Measurements from ENCODE around the gene IFRD1.
"Not testable (repeated sequence)": the region's sequence is repeated elsewhere in the genome, so short reads cannot be mapped to it uniquely, and the experiment has no call there.

The IFRD1 gene

DNA sequence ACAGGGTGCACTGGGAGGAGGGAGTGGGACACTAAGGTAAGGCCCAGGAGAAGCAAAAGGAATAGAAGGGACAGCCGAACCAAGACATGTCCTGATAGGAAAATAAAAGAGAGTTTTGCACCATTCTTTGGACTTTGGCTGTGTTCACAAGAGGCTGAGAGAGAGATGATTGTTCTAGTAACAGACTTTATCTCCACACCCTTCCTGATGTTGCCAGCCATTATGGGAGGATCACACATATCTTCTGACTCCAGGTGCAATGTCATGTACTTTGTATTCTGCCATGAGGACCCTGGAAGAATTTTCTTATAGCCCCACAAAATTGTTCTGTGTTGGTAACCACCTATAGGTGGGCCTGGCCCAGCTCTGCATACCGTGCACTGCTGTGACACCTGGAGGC is 41.9 kb downstream of the IFRD1 start:
- no peak for DNase-seq

DNA sequence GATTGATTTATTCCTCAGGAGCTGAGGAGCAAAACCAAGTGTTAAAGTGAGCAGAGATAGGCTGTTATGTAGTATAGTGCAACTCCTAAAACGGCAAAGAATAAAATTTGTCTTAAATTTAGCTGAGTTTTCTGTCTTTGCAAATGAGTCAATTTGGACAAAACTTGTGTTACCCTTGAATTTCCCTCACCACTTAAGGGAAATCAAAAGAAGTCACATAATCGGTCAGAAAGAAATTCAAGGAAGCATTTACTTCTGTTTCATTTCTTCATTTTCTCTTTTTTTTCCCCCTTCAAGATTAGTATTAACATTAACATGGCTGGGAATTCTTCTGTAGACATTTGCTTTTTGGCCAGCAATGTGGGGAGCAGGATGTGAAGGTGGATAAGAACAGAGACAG is 44.4 kb downstream of the IFRD1 start:
- no peak for DNase-seq

DNA sequence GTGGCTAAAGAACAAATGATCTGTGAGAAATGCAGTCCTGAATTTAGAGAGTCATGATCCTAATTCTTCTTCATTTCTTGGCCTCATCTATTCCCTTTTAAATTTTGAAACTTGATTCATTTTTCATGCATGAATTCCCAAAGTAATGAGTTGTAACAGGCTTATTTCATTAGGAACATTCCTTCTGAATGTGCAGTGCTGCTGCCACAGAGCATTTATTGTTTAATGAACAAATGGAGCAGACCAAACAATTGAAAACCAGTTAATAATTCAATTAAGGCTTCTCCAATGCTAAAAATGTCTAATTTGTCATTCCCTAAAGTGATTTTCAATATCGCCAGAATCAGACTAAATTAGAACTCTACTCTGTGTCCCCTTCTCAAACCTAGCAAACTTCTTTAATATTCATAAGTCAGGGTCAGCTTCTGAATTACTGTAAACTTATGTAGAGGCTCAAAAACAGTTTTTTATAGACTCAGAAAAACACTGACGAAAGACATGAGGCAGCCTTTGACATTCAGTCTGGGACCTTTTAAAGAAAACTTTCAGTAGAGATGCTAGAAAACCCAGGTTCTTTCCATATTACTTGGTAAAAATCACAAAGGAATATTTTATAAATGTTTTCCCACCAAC is 45.0 kb downstream of the IFRD1 start:
- DNase-seq = no peak

DNA sequence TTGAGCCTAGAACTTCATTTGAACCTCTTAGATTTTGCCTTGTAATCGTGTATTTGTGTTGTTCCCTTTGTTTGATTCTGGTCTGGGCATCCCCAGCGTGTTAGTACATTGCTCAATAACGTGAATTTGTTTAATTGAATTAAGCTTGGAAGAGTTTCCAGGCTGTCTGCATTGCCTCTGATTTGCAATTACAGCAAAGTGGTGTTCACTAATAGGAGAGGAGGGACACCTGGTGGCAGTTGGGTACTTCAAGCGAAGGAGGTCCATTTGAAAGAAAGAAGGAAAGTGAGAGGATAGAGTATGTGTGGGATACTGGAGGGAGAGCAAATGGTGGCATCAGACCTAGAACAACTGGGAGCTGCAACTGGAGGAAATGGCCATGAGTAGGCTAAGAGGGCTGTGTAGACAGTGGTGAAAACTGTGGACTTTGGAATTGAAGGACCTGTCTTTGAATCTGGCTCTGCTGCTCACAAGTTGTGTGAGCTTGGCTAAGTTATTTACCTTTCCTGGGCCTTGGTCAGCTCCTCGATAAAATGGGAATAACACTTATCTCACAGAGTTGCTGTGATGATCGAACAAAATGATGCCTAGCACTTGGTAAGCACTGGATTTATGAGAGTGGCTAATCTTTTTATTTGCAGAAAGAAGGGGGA is 45.7 kb downstream of the IFRD1 start:
- peak; percentile 38 to 65 for DNase-seq

DNA sequence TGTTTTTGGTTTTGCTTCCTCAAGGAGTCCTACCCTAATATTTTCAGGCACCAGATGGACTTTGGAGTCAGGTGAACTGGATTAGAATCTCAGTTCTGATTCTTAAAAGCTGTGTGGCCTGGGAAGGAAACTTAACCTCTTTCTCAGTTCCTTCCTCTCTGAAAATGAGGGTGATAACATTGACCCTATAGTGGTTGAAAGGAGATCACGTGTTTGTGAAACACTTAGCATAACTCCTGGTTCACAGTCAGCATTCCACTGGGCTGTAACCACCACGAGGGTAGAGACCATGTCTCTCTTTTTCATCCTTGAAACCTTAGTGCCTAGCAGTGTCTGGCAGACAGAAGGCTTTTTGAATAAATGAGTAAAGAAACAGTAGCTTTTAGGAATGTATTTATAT is 47.2 kb downstream of the IFRD1 start:
- no peak for DNase-seq

DNA sequence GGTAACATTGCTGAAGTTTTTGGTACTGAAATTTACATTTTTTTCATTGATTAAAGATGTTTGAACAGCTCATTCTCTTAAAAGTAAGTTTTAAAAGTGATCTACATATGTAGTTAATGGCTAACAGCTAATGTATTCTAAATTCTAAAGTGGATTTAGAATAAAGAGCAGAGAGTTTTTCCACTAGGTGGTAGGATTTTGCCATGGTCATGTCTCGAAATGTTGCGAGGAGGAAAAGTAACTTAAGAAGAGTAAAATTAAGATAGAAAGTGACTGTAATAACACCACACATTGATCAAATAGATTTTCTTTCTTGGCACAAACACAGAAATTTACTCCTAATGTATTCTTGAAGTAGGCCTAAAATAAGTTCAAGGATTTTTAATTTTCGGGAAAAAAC is 50.4 kb downstream of the IFRD1 start:
- DNase-seq = no peak

DNA sequence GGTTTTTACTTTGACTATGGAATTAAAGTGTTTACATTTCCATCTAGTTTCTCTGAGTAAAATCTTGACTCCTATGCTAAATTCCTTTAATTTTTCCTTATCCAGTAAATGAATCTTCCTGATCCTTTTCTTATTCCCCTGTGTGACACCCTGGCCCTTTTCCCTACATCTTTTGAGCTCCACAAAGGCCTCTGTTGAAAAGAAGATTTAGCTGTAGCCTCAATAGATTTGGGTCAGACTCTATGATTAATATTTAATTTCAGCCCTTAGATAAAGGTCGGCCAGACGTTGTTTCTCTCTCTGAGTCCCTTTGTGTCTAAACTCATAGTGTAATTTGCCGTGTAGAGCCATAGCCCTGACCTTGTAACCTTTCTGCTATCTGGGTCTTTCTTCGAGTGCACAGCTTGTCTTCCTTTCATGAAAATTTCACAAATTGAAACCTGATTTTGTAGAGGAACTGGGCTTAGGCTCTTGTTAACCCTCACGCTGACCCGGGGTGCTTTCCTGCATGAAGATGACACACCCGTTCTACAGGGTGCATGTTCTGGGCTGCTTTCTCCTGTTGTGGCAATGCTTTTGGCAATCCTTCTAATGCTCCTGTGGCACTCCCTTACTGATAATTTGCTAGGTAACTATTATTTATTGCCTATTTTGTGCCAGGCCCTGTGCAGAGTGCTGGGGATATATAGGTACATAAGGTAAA is 51.7 kb downstream of the IFRD1 start:
- DNase-seq = no peak

DNA sequence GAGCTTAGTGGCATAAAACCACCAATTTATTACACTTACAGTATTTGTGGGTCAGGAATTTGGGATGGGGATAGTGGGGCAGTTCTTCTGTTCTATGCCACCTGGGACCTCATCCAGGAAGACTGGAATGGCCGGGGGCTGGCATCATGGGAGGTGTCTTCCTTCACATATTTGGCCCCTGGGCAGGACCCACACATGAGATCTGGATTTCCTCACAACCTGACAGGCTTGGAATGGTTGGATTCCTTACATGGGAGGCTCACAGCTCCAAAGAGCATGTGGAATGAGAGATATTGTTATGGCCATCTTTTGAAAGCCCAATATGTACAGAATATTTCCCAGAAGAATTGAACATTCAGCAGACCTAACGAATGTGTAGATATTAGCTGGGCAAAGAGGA is 52.4 kb downstream of the IFRD1 start:
- no peak for DNase-seq

DNA sequence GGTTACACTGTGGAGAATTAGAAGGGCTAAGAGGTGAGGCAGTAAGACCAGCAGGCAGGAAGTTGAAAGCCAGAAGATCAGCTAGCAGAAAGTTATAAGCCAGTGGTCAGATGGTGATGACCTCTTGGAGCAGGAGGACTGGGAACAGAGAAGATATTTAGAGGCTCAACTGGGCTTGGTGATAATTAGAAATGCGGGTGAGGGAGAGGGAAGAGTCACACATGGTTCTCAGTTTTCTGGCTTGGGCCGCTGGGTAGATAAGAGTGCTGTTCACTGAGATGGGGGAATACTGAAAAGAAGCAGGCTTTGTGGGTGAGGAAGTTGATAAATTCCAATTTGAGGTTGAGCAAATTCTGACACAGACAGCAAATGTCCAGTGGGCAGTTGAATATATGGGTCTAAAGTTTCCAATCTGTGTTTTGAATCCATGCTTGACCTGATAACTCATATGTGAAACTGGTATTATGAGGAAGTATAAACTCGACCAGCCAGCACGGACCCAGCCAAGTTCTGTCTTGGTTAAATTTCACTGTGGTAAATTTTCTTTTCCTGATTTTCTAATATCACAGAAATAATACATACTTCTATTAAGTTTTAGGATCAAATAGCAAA is 53.2 kb downstream of the IFRD1 start:
- DNase-seq = no peak

DNA sequence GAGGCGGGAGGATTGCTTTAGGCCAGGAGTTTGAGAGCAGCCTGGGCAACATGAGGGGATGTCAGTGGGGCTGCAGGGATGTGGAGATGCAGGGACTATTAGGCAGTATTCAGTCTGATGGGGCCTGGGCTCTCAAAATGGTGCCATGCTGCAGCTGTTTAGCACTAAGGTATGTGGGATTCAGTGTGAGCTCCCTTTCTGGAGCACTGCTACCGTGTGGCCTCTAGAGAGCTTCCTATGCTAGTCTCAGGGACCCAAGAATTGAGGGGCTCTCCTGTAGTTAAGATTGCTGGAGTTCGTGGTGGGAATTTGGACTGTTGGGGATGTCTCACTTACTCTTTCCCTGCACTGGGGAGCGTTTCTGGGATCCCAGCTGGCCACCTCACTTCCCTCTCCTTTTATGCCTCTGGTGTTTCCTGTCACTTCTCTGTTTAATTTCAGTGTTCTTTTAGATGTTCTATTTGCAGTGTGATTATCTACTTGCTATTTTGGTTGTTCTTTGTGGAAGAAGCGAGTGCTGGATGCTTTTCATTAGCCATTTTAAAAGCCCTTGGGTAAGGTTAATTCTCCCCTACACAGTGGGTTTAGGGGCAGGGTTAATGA is 53.9 kb downstream of the IFRD1 start:
- no peak for DNase-seq

DNA sequence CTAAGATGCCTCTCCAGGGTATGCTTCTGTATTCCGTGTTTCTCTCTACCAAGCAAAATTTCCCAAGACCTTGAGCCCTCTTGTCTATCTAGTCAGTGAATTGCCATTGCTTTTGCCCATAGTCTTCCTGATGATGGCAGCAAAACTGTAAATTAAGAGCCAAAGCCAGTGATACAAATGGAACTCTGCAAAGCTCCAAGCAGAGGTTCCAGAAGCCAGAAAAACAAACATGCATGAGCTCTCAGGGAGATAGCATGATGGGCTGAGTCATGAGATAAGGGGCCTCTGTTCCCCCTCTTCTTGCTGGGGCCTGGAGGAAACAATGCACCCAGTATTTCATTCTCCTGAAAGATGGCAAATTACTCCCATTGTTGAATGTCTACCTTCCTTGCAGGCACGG is 55.2 kb downstream of the IFRD1 start:
- DNase-seq = no peak

DNA sequence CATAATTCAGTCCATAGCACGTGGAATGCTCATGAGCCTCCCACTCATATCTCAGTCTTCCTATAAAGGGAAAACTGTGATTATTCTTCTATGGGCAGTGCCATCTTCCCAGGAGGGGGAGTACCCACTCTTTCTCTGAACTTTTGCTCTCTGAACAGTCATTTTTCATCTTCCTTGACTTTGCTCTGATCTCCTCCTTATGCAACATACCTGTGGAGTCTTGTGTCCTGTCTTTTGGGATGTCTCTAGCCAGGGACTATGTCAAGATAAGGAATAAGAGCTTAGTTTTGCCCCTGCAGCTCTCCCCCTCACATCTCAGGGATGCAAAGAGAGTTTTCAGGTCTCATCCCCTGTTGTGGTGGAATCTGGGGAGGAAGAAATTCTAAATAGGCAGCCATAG is 58.1 kb downstream of the IFRD1 start:
- DNase-seq = no peak

DNA sequence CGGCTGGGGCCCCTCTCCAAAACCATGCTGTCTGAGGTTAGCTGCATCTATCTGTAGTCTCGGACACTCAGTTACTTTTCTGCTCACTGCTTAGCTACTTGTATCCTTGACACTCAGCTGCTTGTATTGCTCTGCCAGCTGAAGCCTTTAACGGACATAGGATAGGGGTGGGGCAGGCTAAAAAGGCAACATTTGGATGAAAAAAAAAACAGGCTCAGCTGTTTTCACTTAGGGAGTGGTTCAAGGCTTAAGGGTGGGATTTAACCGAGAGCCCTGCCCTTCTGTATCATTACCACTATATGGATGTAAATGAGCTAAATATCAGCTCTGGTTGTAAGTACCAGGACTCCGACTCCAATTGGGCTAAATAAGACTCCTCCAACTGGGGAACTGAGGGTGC is 59.1 kb downstream of the IFRD1 start:
- no peak for DNase-seq

DNA sequence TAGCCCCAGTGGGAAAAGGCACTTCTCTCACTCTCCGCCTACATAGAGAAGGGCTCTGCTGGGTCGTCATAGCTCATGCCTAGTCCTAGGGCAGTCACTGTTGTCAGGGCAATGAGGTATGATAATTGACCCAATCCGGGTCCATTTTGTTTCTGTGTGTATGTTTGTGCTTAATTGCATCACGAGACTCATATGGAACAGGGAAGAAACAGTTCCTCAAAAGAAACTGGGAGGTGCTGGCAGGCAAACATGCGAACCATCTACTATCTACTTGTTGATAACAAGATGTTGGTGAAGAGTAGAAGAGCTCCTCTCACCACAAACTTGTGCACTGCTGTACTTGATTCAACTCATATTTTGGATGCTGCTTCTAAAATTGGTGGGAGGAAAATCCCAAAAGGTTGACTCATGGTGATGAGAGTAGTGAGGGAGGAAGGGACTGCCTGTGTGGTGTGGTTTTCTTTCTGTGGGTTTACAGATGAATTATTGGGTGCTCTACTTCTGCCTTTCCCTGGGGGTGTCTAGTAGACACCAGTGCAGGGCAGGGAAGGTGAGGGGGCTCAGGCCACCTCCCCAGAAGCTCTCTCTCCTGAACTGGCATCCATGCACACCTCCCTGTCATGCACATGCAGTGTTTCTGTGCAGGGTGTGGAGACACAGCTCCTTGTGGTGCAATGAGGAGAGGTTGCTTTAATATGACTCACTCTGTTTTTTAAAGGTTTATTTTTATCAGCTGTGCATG is 59.9 kb downstream of the IFRD1 start:
- DNase-seq = no peak

DNA sequence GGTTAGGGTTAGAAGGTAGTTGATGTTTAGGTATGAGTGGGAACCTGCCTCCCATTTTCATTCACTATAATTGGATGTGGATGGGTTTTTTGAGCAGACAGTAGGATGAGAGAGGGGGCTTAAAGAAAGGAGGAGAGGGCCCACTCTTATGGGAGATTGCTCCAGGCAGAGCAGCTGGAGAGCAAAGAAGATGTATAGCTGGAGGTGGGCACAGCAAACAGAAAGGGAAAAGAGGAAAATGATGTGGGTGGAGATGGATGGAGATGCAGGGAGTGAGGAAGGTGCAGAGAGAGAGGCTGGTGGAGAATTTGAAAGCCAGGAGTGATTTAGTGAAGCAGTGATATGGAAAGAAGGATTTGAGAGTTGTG is 60.5 kb downstream of the IFRD1 start:
- DNase-seq = no peak

DNA sequence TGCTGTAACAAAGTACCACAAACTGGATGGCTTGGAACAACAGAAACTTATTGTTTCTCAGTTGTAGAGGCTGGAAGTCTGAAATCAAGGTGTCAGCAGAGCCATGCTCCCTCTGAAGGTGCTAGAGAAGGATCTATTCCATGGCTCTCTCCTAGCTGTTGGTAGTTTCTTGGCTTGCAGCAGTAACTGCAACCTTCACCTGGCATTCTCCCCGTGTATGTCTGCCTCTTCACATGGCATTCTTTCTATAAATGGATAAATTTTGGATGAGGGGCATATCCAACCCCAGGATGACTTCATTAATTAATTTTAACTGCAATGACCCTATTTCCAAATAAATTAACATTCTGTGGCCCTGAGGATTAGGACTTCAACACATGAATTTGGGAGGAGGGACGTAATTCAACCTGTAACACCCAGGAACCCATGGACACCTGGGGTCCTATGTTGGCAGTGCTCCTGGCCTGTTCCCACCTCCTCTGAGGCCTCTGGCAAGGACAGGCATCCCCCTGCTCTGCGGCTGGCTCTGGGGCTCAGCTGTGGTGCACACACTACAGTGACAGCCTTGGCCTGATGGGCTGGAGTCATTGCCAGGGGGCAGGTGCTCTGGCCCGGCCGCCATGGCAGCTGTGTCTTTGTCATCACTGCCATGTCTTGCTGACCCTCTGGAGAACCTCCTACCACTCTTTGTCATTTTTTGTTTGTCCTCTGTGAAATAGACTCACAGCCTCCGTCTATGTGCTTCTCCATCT is 61.4 kb downstream of the IFRD1 start:
- DNase-seq = no peak

DNA sequence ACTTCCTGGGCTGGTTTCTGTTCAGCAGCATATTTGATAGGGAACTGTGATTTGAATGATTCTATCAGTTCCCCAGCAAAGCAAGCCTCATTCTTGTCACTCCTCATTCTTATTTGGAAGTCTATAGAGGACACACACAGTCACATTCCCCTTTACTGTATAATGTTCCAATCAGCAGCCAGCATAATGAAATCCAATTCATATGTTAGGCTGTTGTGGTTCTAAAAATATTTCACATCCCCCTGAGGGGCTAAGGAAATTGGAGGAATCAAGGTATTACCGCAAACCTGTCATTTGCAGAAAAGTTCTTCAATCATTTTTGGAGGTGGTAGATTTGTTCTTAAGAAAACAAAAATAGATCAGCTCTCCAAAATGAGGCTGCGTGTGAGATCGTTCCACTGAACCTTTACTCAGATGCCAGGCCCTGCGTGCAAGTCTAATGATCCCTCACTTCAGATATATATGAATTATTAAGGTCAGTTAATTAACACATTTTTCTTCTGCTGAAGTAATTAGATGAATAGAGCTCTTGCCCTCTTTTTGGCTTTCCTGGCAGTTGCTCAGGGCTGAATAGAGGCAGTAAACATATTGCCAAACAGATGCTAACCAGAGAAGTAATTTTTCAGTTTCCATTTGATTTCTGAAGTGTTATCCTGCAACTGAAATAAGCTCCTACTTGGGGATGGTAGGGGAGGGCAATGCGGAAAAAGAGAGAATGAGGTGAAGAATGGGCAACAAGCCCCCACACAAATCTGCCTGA is 62.4 kb downstream of the IFRD1 start:
- no peak for DNase-seq

DNA sequence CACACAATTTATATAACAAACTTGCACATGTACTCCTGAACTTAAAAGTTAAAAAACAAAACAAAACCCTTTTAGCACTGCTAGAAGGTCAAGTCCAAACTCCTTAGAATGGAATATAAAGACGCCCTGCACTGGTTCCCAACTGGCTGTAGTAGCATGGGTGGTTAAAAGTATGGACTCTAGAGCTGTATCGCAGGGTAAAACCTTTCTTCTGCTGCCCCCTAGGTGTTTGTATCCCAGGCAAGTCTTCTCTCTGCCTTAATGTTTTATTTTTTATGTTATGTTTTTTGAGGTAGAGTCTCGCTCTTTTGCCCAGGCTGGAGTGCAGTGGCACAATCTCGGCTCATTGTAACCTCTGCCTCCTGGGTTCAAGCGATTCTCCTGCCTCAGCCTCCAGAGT is 65.7 kb downstream of the IFRD1 start:
- DNase-seq = no peak

DNA sequence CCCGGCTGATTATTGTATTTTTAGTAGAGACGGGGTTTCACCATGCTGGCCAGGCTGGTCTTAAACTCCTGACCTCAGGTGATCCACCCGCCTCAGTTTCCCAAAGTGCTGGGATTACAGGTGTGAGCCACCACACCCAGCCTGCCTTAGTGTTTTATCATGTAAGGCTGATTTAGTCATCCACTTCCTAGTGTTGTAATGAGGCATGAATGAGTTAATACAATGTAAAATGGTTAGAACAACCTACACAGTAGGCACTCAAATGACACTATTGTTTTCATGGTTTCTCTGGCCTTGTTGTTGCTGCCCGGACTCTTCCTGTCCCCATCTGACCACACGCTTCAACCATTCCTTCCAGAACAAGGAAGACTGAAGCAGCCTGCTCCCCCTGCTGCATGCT is 66.2 kb downstream of the IFRD1 start:
- DNase-seq = not testable (repeated sequence)

DNA sequence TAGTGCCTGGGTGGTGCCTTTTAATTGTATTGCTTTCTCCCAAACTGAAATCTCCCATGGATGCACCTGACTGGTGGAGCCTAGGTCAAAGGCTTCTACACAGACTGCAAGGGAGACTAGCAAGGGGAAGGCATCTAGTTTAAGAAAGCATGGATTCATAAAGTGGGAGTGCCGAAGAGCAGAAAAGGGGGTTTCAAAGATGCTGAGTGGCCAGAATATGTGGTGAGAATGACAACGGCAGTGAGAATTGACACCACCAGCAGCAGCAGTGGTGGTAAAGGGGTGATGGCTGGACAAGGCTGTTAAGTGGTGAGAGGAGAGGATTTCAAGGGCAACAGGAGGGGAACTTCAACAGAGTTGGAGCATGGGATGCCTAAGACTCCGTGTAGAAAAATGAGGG is 67.2 kb downstream of the IFRD1 start:
- DNase-seq = no peak

DNA sequence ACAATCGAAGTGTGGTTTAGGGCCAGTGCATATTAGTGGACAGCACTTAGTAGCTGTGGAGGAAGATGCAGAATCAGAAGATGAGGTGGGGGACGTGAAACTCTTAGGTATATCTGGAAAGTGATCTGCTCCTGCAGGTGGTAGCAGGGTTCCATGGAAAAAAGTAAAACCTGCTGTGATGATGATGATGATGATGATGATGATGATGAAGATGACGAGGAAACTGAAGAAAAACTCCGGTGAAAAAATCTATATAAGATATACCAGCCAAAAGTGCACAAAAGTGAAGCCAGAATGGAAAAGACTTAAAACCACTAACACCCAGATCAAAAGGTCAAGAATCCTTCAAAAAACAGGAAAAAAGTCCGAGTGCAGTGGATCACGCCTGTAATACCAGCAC is 70.5 kb downstream of the IFRD1 start:
- DNase-seq = no peak

DNA sequence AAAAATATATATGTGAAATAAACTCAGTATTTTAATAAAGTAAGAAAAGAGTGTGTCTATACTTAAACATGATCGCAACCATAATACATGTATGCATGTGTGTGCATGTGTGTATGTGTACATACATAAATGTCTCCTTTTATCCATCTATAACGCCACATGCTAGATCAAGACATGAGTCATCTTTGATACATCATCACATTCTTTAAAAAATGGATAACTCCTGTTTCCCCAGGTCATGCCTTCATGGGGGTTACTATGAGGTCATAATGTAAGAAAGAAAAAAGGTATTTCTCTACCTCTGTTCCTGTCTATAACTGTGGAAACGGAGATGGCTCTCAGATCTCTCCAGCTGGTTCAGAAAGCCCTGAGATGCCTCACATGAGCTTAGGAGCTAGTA is 71.7 kb downstream of the IFRD1 start:
- no peak for DNase-seq
